Glutamatergic neuron (in vitro differentiated cells): ENCODE measurements around the gene SUN2. TPM values are rescaled to one million over a fixed set of nuclear protein-coding genes. Genes with fewer than 3 reads are reported as not detected.

Source experiments
- DNase-seq: peaks from one replicate; pipeline ENCODE4 v3.0.0; 2022
- H3K27ac Mint-ChIP-seq: one replicate; pipeline ENCODE4 v1.8.0; 2020; ENCODE audit warnings: mild to moderate bottlenecking, mixed read lengths, inconsistent platforms; ENCODE audit not compliant: unreplicated experiment
- H3K27me3 Mint-ChIP-seq: one replicate; pipeline ENCODE4 v1.8.0; 2020; ENCODE audit warnings: mild to moderate bottlenecking, moderate library complexity, mixed read lengths, inconsistent platforms; ENCODE audit not compliant: unreplicated experiment
- H3K36me3 Mint-ChIP-seq: one replicate; pipeline ENCODE4 v1.8.0; 2020; ENCODE audit warnings: mild to moderate bottlenecking, mixed read lengths, inconsistent platforms; ENCODE audit not compliant: unreplicated experiment
- H3K4me1 Mint-ChIP-seq: one replicate; pipeline ENCODE4 v1.8.0; 2020; ENCODE audit warnings: mild to moderate bottlenecking, low read depth, mixed read lengths, inconsistent platforms; ENCODE audit not compliant: unreplicated experiment
- H3K4me3 Mint-ChIP-seq: one replicate; pipeline ENCODE4 v1.8.0; 2020; ENCODE audit warnings: mild to moderate bottlenecking, mixed read lengths, inconsistent platforms; ENCODE audit not compliant: unreplicated experiment
- H3K9me3 Mint-ChIP-seq: one replicate; pipeline ENCODE4 v1.8.0; 2020; ENCODE audit warnings: mild to moderate bottlenecking, moderate library complexity, mixed read lengths, inconsistent platforms; ENCODE audit not compliant: unreplicated experiment
- CTCF ChIP-seq: fragments of 200-600 bp; sonication (generic); IDR thresholded peaks from one replicate; pipeline ENCODE4 v1.5.0; 2021; ENCODE audit not compliant: partially characterized antibody, unreplicated experiment
- total RNA-seq: library from RNA; stranded (reverse); fragmentation: NEBNext Ultra II Directional; extraction: Animal tissue kit (Norgen Biotek cat#: 25700); gene quantifications from one replicate; pipeline ENCODE4 v1.2.1, GENCODE V29; 2021; ENCODE audit not compliant: unreplicated experiment

SUN2 gene
- total RNA-seq, 1 donor from 2014 or later = 174 TPM

GRCh38 chr22:38758276-38758945 is 2.6 kb upstream of the SUN2 start:
- Mint-ChIP-seq H3K4me1 (peaks cover 35% of the 10 kb centered on the region), H3K9me3 (peaks cover 9% of the 10 kb centered on the region), H3K4me3 (peak overlapping the region; percentile 58), H3K27me3 (peaks cover 16% of the 10 kb centered on the region), H3K36me3 (peaks cover 4% of the 10 kb centered on the region), H3K27ac (peak overlapping the region; percentile 88)
- no peak for TF ChIP-seq CTCF
- peak; percentile 77 for DNase-seq

- Mint-ChIP-seq H3K9me3 (peaks cover 9% of the 10 kb centered on the region), H3K4me1 (peaks cover 32% of the 10 kb centered on the region), H3K36me3 (peaks cover 4% of the 10 kb centered on the region), H3K4me3 (peak overlapping the region; percentile 55), H3K27ac (no peak overlapping the region), H3K27me3 (peaks cover 14% of the 10 kb centered on the region)
- TF ChIP-seq CTCF = no peak
- no peak for DNase-seq
Observed at GRCh38 chr22:38757464-38757757, 1.6 kb upstream of the SUN2 start.

GRCh38 chr22:38756711-38757463 is 1.1 kb upstream of the SUN2 start:
- peak overlapping the region; percentile 81 for H3K4me3 Mint-ChIP-seq
- peaks cover 32% of the 10 kb centered on the region for H3K4me1 Mint-ChIP-seq
- peaks cover 10% of the 10 kb centered on the region for H3K9me3 Mint-ChIP-seq
- H3K27ac Mint-ChIP-seq = peak overlapping the region; percentile 84
- H3K27me3 Mint-ChIP-seq = peaks cover 14% of the 10 kb centered on the region
- no peak for TF ChIP-seq CTCF
- peaks cover 4% of the 10 kb centered on the region for H3K36me3 Mint-ChIP-seq
- no peak for DNase-seq

GRCh38 chr22:38755155-38755910 is 465 bp downstream of the SUN2 start:
- H3K27ac Mint-ChIP-seq = peak overlapping the region; percentile 98
- H3K9me3 Mint-ChIP-seq = peaks cover 10% of the 10 kb centered on the region
- peak; percentile 77 for DNase-seq
- peaks cover 27% of the 10 kb centered on the region for H3K4me1 Mint-ChIP-seq
- no peak for TF ChIP-seq CTCF
- H3K4me3 Mint-ChIP-seq = peak overlapping the region; percentile 99
- peaks cover 13% of the 10 kb centered on the region for H3K27me3 Mint-ChIP-seq
- H3K36me3 Mint-ChIP-seq = peaks cover 4% of the 10 kb centered on the region

- peak overlapping the region; percentile 98 for H3K27ac Mint-ChIP-seq
- H3K27me3 Mint-ChIP-seq = peaks cover 12% of the 10 kb centered on the region
Observed at GRCh38 chr22:38754751-38755154, 1.0 kb downstream of the SUN2 start.

More at GRCh38 chr22:38754751-38755154, 1.0 kb downstream of the SUN2 start:
- peaks cover 4% of the 10 kb centered on the region for H3K36me3 Mint-ChIP-seq
- peak overlapping the region; percentile 99 for H3K4me3 Mint-ChIP-seq
- no peak for DNase-seq
- H3K9me3 Mint-ChIP-seq = peaks cover 8% of the 10 kb centered on the region
- TF ChIP-seq CTCF = no peak
- H3K4me1 Mint-ChIP-seq = peaks cover 24% of the 10 kb centered on the region
